GM12878 (cell line): Measurements from ENCODE around the gene SHC2. TPM values are rescaled to one million over a fixed set of nuclear protein-coding genes. Genes with fewer than 3 reads are reported as not detected.

Experiments used
- ATAC-seq: fragments of 200-7000 bp; cut with Tn5 transposase; 3 replicates; pipeline ENCODE4 v1.9.1; 2020; ENCODE audit warnings: mild to moderate bottlenecking, moderate library complexity
- BruUV-seq: library from RNA; stranded (reverse); fragments of 400-500 nt; replicated peaks from 2 replicates; lab custom pipeline; 2021; lab: Mats Ljungman, UMichigan
- CTCF ChIA-PET: fragments of 300-600 bp; sonication (Branson Sonifier 250); formaldehyde crosslinking; extraction: SDS; loops from one replicate; lab custom pipeline; 2021; ENCODE audit warnings: inconsistent platforms; lab: Yijun Ruan, JAX
- POLR2A ChIA-PET: fragments of 350-600 bp; formaldehyde crosslinking; extraction: SDS; loops from one replicate; lab custom pipeline; 2021; ENCODE audit warnings: inconsistent platforms; lab: Charles Lee
- RAD21 ChIA-PET: fragments of 300-600 bp; sonication (Branson Sonifier 250); formaldehyde crosslinking; loops from one replicate; lab custom pipeline; 2023; ENCODE audit warnings: antibody characterized with exemption; ENCODE audit not compliant: unreplicated experiment; lab: Charles Lee
- SMC1A ChIA-PET: fragments of 300-600 bp; sonication (Branson Sonifier 250); formaldehyde crosslinking; loops from one replicate; lab custom pipeline; 2023; ENCODE audit not compliant: unreplicated experiment, uncharacterized antibody; lab: Charles Lee
- DNase-seq: peaks from one replicate; pipeline ENCODE4 v3.0.0-alpha.2; 2011; ENCODE audit warnings: low read depth, low spot score
- FAIRE-seq: peaks from 3 replicates; lab custom pipeline; 2011; peaks lifted over from hg19 to GRCh38; lab: Jason Lieb, UNC
- H2AFZ ChIP-seq: 2 replicates; pipeline ENCODE4 v1.6.0; 2011; ENCODE audit warnings: low read depth, low read length, control low read depth; ENCODE audit not compliant: control insufficient read depth
- H3K27ac ChIP-seq: 2 replicates; pipeline ENCODE4 v1.5.1; 2011; ENCODE audit warnings: control low read depth; ENCODE audit not compliant: control insufficient read depth, insufficient read depth
- H3K27me3 ChIP-seq, 2 experiments: replicated peaks in 1 of 2; 2 replicates each; pipeline versions ENCODE4 v1.6.0 to v1.6.1; 2011; ENCODE audit warnings: low read length in 1 of 2; ENCODE audit not compliant: control insufficient read depth in 2 of 2, insufficient read depth in 2 of 2
- H3K36me3 ChIP-seq, 2 experiments: 2 replicates each; pipeline ENCODE4 v1.5.1; 2011; ENCODE audit warnings: low read length in 1 of 2; ENCODE audit not compliant: control insufficient read depth in 2 of 2, insufficient read depth in 2 of 2
- H3K4me1 ChIP-seq: 2 replicates; pipeline ENCODE4 v1.6.1; 2011; ENCODE audit warnings: mild to moderate bottlenecking, low read length, moderate library complexity, mixed read lengths; ENCODE audit not compliant: control insufficient read depth, insufficient read depth
- H3K4me2 ChIP-seq: 2 replicates; pipeline ENCODE4 v1.6.0; 2011; ENCODE audit warnings: control low read depth; ENCODE audit not compliant: control insufficient read depth, insufficient read depth
- H3K4me3 ChIP-seq: fragments of 200-600 bp; sonication (generic); 2 replicates; pipeline ENCODE4 v1.5.1; 2016
- H3K79me2 ChIP-seq: 2 replicates; pipeline ENCODE4 v1.6.0; 2011; ENCODE audit warnings: low read length; ENCODE audit not compliant: control insufficient read depth, insufficient read depth
- H3K9ac ChIP-seq: 2 replicates; pipeline ENCODE4 v1.8.0; 2011; ENCODE audit warnings: low read length, control low read depth, mixed read lengths; ENCODE audit not compliant: control insufficient read depth, insufficient read depth
- H3K9me3 ChIP-seq: replicated peaks from 3 replicates; pipeline ENCODE4 v1.5.1; 2011; ENCODE audit warnings: mild to moderate bottlenecking, low read length; ENCODE audit not compliant: control insufficient read depth, insufficient read depth
- H4K20me1 ChIP-seq: 2 replicates; pipeline ENCODE4 v1.6.0; 2011; ENCODE audit not compliant: control insufficient read depth, insufficient read depth
- ATF7 ChIP-seq: fragments of 450-650 bp; IDR thresholded peaks from 2 replicates; pipeline ENCODE4 v1.6.1; 2016; ENCODE audit warnings: low read depth, mild to moderate bottlenecking
- BCLAF1 ChIP-seq: fragments of 450-650 bp; IDR thresholded peaks from 2 replicates; pipeline ENCODE4 v1.6.1; 2017; ENCODE audit warnings: antibody characterized with exemption, mild to moderate bottlenecking, moderate library complexity
- CEBPB ChIP-seq, 2 experiments: fragments of 150-350 bp in 1 of 2; IDR thresholded peaks; 2 replicates each; pipeline ENCODE4 v1.6.1; 2012 to 2014; ENCODE audit warnings: low read depth in 2 of 2, low read length in 2 of 2, borderline replicate concordance in 1 of 2, inconsistent platforms in 1 of 2
- ELK1 ChIP-seq: IDR thresholded peaks from 2 replicates; pipeline ENCODE4 v1.6.1; 2012; ENCODE audit warnings: low read depth, low read length, improper control_type of control experiment
- HCFC1 ChIP-seq: fragments of 150-350 bp; IDR thresholded peaks from 2 replicates; pipeline ENCODE4 v1.6.1; 2014; ENCODE audit warnings: low read length
- IKZF1 ChIP-seq: fragments of 450-650 bp; conservative IDR thresholded peaks from 2 replicates; pipeline ENCODE4 v1.6.1; 2017; ENCODE audit warnings: antibody characterized with exemption, mild to moderate bottlenecking
- IRF4 ChIP-seq: IDR thresholded peaks from 2 replicates; pipeline ENCODE4 v1.6.1; 2011; ENCODE audit warnings: low read depth, low read length
- POLR2AphosphoS2 ChIP-seq: IDR thresholded peaks from 2 replicates; pipeline ENCODE4 v1.6.1; 2011; ENCODE audit warnings: low read depth, mild to moderate bottlenecking, low read length, improper control_type of control experiment, moderate library complexity
- SIN3A ChIP-seq: IDR thresholded peaks from 2 replicates; pipeline ENCODE4 v1.6.1; 2012; ENCODE audit warnings: low read depth, low read length, improper control_type of control experiment
- TBL1XR1 ChIP-seq: IDR thresholded peaks from 2 replicates; pipeline ENCODE4 v1.6.1; 2012; ENCODE audit warnings: low read depth, low read length, improper control_type of control experiment
- ZBTB4 ChIP-seq: fragments of 450-650 bp; formaldehyde crosslinking; IDR thresholded peaks from 2 replicates; pipeline ENCODE4 v1.4.0; 2022; ENCODE audit warnings: mild to moderate bottlenecking, moderate library complexity
- WGBS: methylation state at CpG from one replicate; pipeline ENCODE4 v1.1.6; 2016; ENCODE audit warnings: low lambda C conversion rate; ENCODE audit not compliant: insufficient replicate concordance, insufficient coverage; ENCODE audit errors: missing lambda C conversion rate; 5-methylcytosine and 5-hydroxymethylcytosine counted together
- in situ Hi-C: fragments of 300-500 bp; cut with MboI; formaldehyde crosslinking; loops from 9 replicates; pipeline ENCODE4 v1.14.3; 2018; ENCODE audit warnings: mixed read lengths
- intact Hi-C: fragments of 100-400 bp; cut with micrococcal nuclease; formaldehyde crosslinking; loops from one replicate; pipeline ENCODE4 v1.14.2; 2022; ENCODE audit not compliant: unreplicated experiment
- polyA plus RNA-seq, 11 experiments: library from polyadenylated mRNA; depleted of rRNA in 4 of 11; unstranded in 6 of 11; stranded (reverse) in 5 of 11; fragments of >200 nt; fragmentation: Nextera tagmentation in 4 of 11; fragmentation: Illumina TruSeq in 1 of 11; extraction: Ambion mirVana in 4 of 11; extraction: Trizol in 1 of 11; gene quantifications; 1 replicate in 1 of 11; 2 replicates in 10 of 11; pipeline versions ENCODE4 v1.2.1 to v1.2.3, GENCODE V29; 2011 to 2016; ENCODE audit warnings: inconsistent platforms in 2 of 11, missing spikeins in 2 of 11, low read depth in 1 of 11
- total RNA-seq, 4 experiments: library from RNA; depleted of rRNA in 3 of 4; stranded (reverse); fragments of >200 nt in 3 of 4; fragmentation: Illumina TruSeq in 1 of 4; extraction: Trizol in 1 of 4; gene quantifications; 2 replicates each; pipeline versions ENCODE4 v1.2.1 to v1.2.3, GENCODE V29; 2013 to 2021

SHC2 gene
- total and polyA plus RNA-seq, 10 of the 15 experiments (the other 5 are each of a cell fraction or from before 2014, with no cell fraction given): 0.08 TPM; not detected in 9

- no peaks in the 10 kb centered on the region for H3K36me3 ChIP-seq
- ATAC-seq (no peak), DNase-seq (no peak), FAIRE-seq (no peak)
- H3K27me3 ChIP-seq: no peaks in the 10 kb centered on the region
- H3K27ac ChIP-seq: no peak overlapping the region
- no peak overlapping the region for H2AFZ ChIP-seq
- 59% methylated on average over 15 of the region's 17 CpGs for WGBS
- TF ChIP-seq ATF7 (no peak), SIN3A (no peak), IRF4 (no peak)
- no peak overlapping the region for H3K4me2 ChIP-seq
- no peak overlapping the region for H3K9ac ChIP-seq
- no peaks in the 10 kb centered on the region for H3K79me2 ChIP-seq
- intact Hi-C loops (no loop called here), in situ Hi-C loops (no loop called here)
- no peaks in the 10 kb centered on the region for H4K20me1 ChIP-seq
- H3K4me1 ChIP-seq: peaks cover 10% of the 10 kb centered on the region
- POLR2A ChIA-PET: no interaction called here
- CTCF ChIA-PET: no interaction called here
- no peak overlapping the region for H3K4me3 ChIP-seq
- RAD21 ChIA-PET: no interaction called here
- BruUV-seq: no TSS peak
- SMC1A ChIA-PET: no interaction called here
- H3K9me3 ChIP-seq: no peaks in the 10 kb centered on the region; the same call in 2 of the 3 replicates
These were observed 72.1 kb downstream of the SHC2 start for GRCh38 chr19:388691-389090.

GRCh38 chr19:387777-388176 is 73.1 kb downstream of the SHC2 start:
- no TSS peak for BruUV-seq
- ChIA-PET CTCF (no interaction called here), POLR2A (no interaction called here), RAD21 (no interaction called here), SMC1A (no interaction called here)
- Histone ChIP-seq H3K4me2 (no peak overlapping the region), H3K36me3 (no peaks in the 10 kb centered on the region), H3K79me2 (no peaks in the 10 kb centered on the region), H3K4me3 (no peak overlapping the region), H3K27ac (no peak overlapping the region), H2AFZ (no peak overlapping the region), H3K9me3 (no peaks in the 10 kb centered on the region; the same call in 2 of the 3 replicates), H3K4me1 (peaks cover 19% of the 10 kb centered on the region), H3K27me3 (no peaks in the 10 kb centered on the region), H4K20me1 (no peaks in the 10 kb centered on the region), H3K9ac (no peak overlapping the region)
- FAIRE-seq (no peak), DNase-seq (no peak), ATAC-seq (no peak)
- in situ Hi-C loops: no loop called here
- 68% methylated on average over 21 of the region's 21 CpGs for WGBS
- intact Hi-C loops: no loop called here
- TF ChIP-seq IRF4 (no peak), TBL1XR1 (no peak), BCLAF1 (no peak), IKZF1 (no peak), POLR2AphosphoS2 (no peak), CEBPB (IDR thresholded peaks at IDR 0.05; ENCODE audit: borderline replicate concordance in 1 of 2, low read depth in 2 of 2, low read length in 2 of 2) (no peak), ZBTB4 (CRISPR knock-in tag) (no peak), HCFC1 (no peak), ELK1 (no peak)
